Osteocyte (in vitro differentiated cells): Measurements from ENCODE around the gene TMC4. TPM values are rescaled to one million over a fixed set of nuclear protein-coding genes. Genes with fewer than 3 reads are reported as not detected.

Experiments
- DNase-seq: peaks from one replicate; pipeline ENCODE4 v3.0.0; 2021; ENCODE audit warnings: mixed read lengths; ENCODE audit not compliant: unreplicated experiment; ENCODE audit errors: extremely low spot score
- H3K27ac Mint-ChIP-seq: one replicate; pipeline ENCODE4 v1.8.0; 2021; ENCODE audit warnings: mild to moderate bottlenecking, mixed read lengths; ENCODE audit not compliant: unreplicated experiment
- H3K27me3 Mint-ChIP-seq: one replicate; pipeline ENCODE4 v1.8.0; 2021; ENCODE audit warnings: mixed read lengths; ENCODE audit not compliant: unreplicated experiment
- H3K36me3 Mint-ChIP-seq: one replicate; pipeline ENCODE4 v1.8.0; 2021; ENCODE audit warnings: mixed read lengths; ENCODE audit not compliant: unreplicated experiment
- H3K4me1 Mint-ChIP-seq: one replicate; pipeline ENCODE4 v1.8.0; 2021; ENCODE audit warnings: mixed read lengths; ENCODE audit not compliant: unreplicated experiment
- H3K4me3 Mint-ChIP-seq: one replicate; pipeline ENCODE4 v1.8.0; 2021; ENCODE audit warnings: mild to moderate bottlenecking, moderate library complexity, mixed read lengths; ENCODE audit not compliant: unreplicated experiment
- H3K9me3 Mint-ChIP-seq: one replicate; pipeline ENCODE4 v1.8.0; 2021; ENCODE audit warnings: mixed read lengths; ENCODE audit not compliant: unreplicated experiment
- total RNA-seq: library from RNA; stranded (reverse); gene quantifications from 2 replicates; pipeline ENCODE4 v1.2.1, GENCODE V29; 2021
- TF ChIP-seq, protein P1 (sequence below): fragments of 200-600 bp; sonication (generic); IDR thresholded peaks from 2 replicates; pipeline ENCODE4 v1.5.0; 2021; ENCODE audit warnings: antibody characterized with exemption, mild to moderate bottlenecking, moderate library complexity

TMC4 gene
- total RNA-seq, 1 donor from 2014 or later: 2.7 TPM

DNA sequence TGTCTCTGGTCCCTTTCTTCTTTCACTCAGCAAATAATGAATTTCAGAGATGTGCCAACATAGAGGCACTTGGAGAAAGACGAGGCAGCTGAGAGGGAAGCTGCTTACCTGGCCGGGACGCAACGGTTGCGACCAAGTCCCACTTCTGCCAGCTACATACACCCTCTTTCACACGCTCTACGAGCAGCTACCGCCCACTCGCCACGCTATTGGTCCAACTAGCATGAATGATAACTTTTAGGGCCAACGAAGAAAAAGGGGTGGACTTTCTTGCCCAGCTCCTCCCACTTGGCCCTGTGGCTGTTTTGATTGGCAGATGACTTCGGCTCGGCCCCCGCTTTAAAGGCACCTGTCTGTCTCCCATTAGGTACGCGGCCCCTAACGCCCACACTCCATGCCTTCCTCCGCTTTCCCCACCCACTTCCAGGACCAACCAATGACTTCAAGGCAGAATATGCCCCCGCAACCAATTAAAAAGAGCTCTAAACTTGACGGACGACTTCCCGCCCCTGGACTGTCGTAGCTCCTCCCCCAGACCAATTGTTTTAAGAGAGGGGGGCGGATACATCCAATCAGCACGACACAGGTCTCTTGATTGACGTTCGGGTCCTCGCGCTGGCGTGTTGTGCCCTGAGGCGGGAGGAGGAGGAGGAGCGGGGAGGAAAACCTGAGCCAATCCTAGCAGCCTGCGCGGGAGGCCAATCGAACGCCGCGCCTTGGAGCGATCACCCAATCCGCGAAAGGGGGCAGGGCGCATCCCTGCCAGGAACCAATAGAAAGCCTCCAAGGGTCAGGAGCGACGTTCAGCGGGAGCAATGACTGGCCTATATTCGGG lies 35.9 kb downstream of the TMC4 start:
- peak overlapping the region; percentile 88 for H3K27ac Mint-ChIP-seq
- peaks cover 32% of the 10 kb centered on the region for H3K4me1 Mint-ChIP-seq
- peaks cover 5% of the 10 kb centered on the region for H3K27me3 Mint-ChIP-seq
- H3K36me3 Mint-ChIP-seq: no peaks in the 10 kb centered on the region
- H3K4me3 Mint-ChIP-seq: peak overlapping the region; percentile 84
- TF ChIP-seq, protein P1, sequence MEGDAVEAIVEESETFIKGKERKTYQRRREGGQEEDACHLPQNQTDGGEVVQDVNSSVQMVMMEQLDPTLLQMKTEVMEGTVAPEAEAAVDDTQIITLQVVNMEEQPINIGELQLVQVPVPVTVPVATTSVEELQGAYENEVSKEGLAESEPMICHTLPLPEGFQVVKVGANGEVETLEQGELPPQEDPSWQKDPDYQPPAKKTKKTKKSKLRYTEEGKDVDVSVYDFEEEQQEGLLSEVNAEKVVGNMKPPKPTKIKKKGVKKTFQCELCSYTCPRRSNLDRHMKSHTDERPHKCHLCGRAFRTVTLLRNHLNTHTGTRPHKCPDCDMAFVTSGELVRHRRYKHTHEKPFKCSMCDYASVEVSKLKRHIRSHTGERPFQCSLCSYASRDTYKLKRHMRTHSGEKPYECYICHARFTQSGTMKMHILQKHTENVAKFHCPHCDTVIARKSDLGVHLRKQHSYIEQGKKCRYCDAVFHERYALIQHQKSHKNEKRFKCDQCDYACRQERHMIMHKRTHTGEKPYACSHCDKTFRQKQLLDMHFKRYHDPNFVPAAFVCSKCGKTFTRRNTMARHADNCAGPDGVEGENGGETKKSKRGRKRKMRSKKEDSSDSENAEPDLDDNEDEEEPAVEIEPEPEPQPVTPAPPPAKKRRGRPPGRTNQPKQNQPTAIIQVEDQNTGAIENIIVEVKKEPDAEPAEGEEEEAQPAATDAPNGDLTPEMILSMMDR: no peak
- no peaks in the 10 kb centered on the region for H3K9me3 Mint-ChIP-seq
- peak; percentile 100 for DNase-seq

DNA sequence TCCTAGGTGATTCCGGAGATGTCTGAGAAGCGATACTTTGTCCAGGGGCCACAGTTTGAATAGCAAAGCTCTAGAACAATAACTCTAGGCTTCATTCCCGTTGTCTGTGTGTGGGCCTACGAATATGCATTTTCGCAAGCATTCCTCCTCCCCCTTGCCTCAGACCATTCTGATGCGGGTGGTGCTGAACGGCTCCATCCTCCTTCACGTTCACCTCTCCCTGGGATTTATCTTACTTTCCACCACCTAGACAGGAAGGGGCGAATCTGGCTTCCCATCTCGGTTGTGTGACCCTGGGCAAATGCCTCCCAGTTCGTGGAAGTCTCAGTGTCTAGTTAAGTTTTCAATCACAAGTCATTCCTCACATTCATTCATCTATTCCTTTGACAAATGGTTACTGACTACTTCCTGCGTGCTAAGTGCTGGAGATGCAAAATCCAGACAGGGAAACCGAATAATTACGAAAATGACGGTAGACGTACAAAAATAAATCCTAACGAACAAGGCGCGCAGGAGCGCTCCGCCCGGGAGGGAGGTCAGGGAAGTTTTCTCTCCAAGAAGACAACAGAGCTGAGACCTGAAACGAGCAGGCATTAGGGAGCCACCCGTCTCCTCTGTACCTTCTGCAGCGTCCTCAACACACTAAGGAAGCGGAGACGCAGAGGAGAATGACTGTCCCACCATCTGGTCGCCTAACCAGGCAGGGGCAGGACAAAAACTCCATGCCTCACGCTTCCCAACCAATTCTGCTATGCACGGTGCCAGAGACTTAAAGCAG lies 36.7 kb downstream of the TMC4 start:
- DNase-seq: no peak
- peak overlapping the region; percentile 84 for H3K4me3 Mint-ChIP-seq
- peaks cover 5% of the 10 kb centered on the region for H3K27me3 Mint-ChIP-seq
- TF ChIP-seq, protein P1: no peak
- H3K27ac Mint-ChIP-seq: peak overlapping the region; percentile 88
- no peaks in the 10 kb centered on the region for H3K9me3 Mint-ChIP-seq
- H3K4me1 Mint-ChIP-seq: peaks cover 30% of the 10 kb centered on the region
- peaks cover 2% of the 10 kb centered on the region for H3K36me3 Mint-ChIP-seq

DNA sequence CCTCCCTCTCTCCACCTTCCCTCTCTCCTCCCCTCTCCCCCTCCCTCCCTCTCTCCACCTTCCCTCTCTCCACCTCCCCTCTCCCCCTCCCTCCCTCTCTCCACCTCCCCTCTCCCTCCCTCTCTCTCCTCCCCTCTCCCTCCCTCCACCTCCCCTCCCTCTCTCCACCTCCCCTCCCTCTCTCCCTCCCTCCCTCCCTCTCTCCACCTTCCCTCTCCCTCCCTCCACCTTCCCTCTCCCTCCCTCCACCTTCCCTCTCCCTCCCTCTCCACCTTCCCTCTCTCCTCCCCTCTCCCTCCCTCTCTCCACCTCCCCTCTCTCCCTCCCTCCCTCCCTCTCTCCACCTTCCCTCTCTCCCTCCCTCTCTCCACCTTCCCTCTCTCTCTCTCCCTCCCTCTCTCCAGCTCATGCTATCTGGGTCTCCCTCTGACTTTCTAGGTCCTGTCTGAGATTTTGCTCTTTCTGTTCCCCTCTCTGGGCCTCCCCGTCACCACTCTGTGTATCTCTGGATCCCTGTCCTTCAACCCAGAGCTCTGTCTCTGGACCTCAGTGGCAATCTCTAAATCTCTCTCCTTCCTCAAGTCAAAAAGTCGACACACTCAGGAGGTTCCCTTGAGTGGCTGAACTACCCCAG lies 38.9 kb downstream of the TMC4 start:
- Mint-ChIP-seq H3K9me3 (no peaks in the 10 kb centered on the region), H3K4me3 (no peak overlapping the region), H3K27me3 (peaks cover 5% of the 10 kb centered on the region), H3K4me1 (peaks cover 16% of the 10 kb centered on the region), H3K27ac (no peak overlapping the region), H3K36me3 (peaks cover 4% of the 10 kb centered on the region)
- no peak for DNase-seq
- TF ChIP-seq, protein P1: no peak

DNA sequence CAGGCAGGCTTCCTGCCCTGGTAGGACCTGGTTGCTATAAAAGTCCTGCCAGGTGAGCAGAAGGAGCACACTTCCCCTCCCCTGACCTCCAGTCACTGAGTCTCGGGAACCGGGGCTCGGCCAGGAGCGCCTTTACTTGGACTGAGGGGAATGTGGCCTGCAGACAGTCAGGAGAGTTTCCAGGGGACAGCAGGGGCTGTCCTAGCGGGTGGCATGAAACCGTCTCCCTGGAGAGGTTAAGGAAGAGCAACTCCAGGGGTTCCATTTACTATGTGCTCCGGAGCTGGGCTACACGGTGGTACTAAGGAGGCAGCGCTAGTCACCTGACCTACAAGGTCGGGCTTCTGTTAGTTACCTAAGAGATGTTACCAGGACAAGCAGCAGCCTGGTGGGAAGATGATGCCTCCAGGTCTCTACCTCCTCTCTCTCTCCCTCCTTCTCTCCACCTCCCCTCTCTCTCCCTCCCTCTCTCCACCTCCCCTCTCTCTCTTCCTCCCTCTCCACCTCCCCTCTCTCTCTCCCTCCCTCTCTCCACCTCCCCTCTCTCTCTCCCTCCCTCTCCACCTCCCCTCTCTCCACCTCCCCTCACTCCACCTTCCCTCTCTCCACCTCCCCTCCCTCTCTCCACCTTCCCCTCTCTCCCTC lies 39.5 kb downstream of the TMC4 start:
- TF ChIP-seq, protein P1: no peak
- Mint-ChIP-seq H3K36me3 (peaks cover 4% of the 10 kb centered on the region), H3K4me1 (peaks cover 10% of the 10 kb centered on the region), H3K27me3 (peaks cover 5% of the 10 kb centered on the region), H3K9me3 (no peaks in the 10 kb centered on the region), H3K4me3 (no peak overlapping the region), H3K27ac (no peak overlapping the region)
- DNase-seq: peak; percentile 89
